GM23338 (cell line): Measurements from ENCODE around the gene MOB2.

Experiments used
- CREB1 ChIP-seq: fragments of 250-450 bp; sonication (Bioruptor Pico); IDR thresholded peaks from 2 replicates; pipeline ENCODE4 v1.5.0; 2020; ENCODE audit warnings: low read depth, mild to moderate bottlenecking, moderate library complexity
- EZH2 ChIP-seq: fragments of 200-600 bp; sonication (generic); IDR thresholded peaks from one replicate; pipeline ENCODE4 v1.8.0; 2017; ENCODE audit warnings: antibody characterized with exemption, mild to moderate bottlenecking, low read depth; ENCODE audit not compliant: unreplicated experiment
- JUNB ChIP-seq: IDR thresholded peaks from one replicate; pipeline ENCODE4 v1.6.1; 2016; ENCODE audit warnings: antibody characterized with exemption; ENCODE audit not compliant: unreplicated experiment
- POLR2AphosphoS5 ChIP-seq: IDR thresholded peaks from 2 replicates; pipeline ENCODE4 v1.6.1; 2016; ENCODE audit warnings: antibody characterized with exemption, low read depth
- ZNF114 ChIP-seq: fragments of 250-450 bp; sonication (Bioruptor Pico); IDR thresholded peaks from 2 replicates; pipeline ENCODE4 v1.5.0; 2020; ENCODE audit warnings: mild to moderate bottlenecking, moderate library complexity
- TF ChIP-seq, protein P1 (sequence below), 2 experiments: fragments of 200-600 bp in 1 of 2; sonication (generic) in 1 of 2; conservative IDR thresholded peaks; 2 replicates each; pipeline versions ENCODE4 v1.5.1 to v1.6.1; 2016 to 2017; ENCODE audit warnings: antibody characterized with exemption in 2 of 2, low read depth in 2 of 2, mild to moderate bottlenecking in 2 of 2, moderate library complexity in 1 of 2
- TF ChIP-seq, protein P2 (sequence below): IDR thresholded peaks from one replicate; pipeline ENCODE4 v1.6.1; 2018; ENCODE audit warnings: antibody characterized with exemption; ENCODE audit not compliant: unreplicated experiment

DNA sequence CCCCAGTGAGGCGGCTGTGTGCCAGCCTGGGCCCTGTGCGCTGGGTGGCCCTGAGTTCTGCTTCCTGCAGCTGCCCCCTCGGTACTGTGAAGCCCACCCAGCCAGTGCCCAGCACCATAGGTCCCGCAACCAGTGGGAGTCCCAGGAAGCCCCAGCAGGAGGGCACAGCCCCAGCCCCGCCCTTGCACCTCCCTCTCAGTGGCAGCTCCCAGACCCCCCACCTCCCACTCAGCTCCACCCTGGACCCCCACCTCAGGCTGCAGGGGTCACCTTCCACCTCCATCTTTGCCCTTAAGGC, 30.9 kb downstream of the MOB2 start:
- TF ChIP-seq, protein P1, sequence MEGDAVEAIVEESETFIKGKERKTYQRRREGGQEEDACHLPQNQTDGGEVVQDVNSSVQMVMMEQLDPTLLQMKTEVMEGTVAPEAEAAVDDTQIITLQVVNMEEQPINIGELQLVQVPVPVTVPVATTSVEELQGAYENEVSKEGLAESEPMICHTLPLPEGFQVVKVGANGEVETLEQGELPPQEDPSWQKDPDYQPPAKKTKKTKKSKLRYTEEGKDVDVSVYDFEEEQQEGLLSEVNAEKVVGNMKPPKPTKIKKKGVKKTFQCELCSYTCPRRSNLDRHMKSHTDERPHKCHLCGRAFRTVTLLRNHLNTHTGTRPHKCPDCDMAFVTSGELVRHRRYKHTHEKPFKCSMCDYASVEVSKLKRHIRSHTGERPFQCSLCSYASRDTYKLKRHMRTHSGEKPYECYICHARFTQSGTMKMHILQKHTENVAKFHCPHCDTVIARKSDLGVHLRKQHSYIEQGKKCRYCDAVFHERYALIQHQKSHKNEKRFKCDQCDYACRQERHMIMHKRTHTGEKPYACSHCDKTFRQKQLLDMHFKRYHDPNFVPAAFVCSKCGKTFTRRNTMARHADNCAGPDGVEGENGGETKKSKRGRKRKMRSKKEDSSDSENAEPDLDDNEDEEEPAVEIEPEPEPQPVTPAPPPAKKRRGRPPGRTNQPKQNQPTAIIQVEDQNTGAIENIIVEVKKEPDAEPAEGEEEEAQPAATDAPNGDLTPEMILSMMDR (conservative IDR thresholded peaks at IDR 0.05; ENCODE audit: low read depth in 2 of 2), result no peak
- TF ChIP-seq, protein P2, sequence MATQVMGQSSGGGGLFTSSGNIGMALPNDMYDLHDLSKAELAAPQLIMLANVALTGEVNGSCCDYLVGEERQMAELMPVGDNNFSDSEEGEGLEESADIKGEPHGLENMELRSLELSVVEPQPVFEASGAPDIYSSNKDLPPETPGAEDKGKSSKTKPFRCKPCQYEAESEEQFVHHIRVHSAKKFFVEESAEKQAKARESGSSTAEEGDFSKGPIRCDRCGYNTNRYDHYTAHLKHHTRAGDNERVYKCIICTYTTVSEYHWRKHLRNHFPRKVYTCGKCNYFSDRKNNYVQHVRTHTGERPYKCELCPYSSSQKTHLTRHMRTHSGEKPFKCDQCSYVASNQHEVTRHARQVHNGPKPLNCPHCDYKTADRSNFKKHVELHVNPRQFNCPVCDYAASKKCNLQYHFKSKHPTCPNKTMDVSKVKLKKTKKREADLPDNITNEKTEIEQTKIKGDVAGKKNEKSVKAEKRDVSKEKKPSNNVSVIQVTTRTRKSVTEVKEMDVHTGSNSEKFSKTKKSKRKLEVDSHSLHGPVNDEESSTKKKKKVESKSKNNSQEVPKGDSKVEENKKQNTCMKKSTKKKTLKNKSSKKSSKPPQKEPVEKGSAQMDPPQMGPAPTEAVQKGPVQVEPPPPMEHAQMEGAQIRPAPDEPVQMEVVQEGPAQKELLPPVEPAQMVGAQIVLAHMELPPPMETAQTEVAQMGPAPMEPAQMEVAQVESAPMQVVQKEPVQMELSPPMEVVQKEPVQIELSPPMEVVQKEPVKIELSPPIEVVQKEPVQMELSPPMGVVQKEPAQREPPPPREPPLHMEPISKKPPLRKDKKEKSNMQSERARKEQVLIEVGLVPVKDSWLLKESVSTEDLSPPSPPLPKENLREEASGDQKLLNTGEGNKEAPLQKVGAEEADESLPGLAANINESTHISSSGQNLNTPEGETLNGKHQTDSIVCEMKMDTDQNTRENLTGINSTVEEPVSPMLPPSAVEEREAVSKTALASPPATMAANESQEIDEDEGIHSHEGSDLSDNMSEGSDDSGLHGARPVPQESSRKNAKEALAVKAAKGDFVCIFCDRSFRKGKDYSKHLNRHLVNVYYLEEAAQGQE, result no peak
- TF ChIP-seq ZNF114 (CRISPR knock-in tag), result no peak
- no peak for TF ChIP-seq CREB1 (CRISPR knock-in tag)
- TF ChIP-seq EZH2, result no peak
- TF ChIP-seq POLR2AphosphoS5, result no peak
- TF ChIP-seq JUNB, result no peak
